ENCODE measurements around the gene PRKCA. TPM values are rescaled to one million over a fixed set of nuclear protein-coding genes. Genes with fewer than 3 reads are reported as not detected.

The PRKCA gene
- total RNA-seq, 1 experiment from 2014 or later: 4.4 TPM

DNA sequence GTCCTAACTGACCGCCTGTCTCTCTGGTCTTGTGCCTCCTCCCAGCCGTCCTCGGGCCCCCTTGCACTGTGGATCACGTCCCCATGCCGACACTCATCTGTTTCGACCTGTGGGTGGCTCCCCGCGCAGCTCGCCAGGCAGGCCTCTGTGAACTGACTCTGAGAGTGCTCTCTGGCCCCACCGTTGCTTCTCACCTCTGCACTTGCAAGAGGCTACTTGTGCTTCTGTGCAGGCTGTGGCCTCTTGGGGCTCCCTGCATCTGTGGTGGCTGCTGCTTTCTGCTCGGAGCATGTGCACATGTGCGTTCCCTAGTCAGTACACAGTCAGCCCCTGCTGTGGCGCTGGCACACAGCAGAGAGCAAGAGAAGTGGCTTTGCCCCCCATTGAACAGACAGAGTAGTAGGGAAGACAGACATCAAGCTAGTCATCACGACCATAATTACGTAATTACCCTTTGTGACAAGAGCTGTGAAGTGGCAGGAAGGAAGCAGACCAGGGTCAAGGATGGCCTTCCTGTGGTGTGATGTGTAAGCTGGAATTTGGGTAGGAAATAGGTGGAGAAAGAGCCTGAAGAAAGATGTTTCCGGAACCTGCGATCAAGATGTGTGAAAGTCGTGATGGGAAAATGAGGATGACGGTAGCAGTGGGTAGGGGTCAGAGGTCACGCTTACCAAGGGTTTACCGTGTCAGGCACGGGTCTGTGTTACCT lies 276.5 kb downstream of the PRKCA start:
- H3K27me3 ChIP-seq (ENCODE audit: low read length): no peaks in the 10 kb centered on the region
- no peak overlapping the region for H3K4me3 ChIP-seq (ENCODE audit: low read length)
- no peak overlapping the region for H3K4me2 ChIP-seq (ENCODE audit: low read depth, low read length, poor library complexity, severe bottlenecking)
- H3K79me2 ChIP-seq (ENCODE audit: low read length): no peaks in the 10 kb centered on the region
- H3K27ac ChIP-seq (ENCODE audit: low read length): no peak overlapping the region
- H2AFZ ChIP-seq (ENCODE audit: low read length): no peak overlapping the region
- no peak overlapping the region for H3K9ac ChIP-seq (ENCODE audit: low read length)
- no peaks in the 10 kb centered on the region for H3K36me3 ChIP-seq (ENCODE audit: insufficient read depth, low read length)
- H3K4me1 ChIP-seq (ENCODE audit: low read length): no peaks in the 10 kb centered on the region
- H3K9me3 ChIP-seq (ENCODE audit: low read length): no peaks in the 10 kb centered on the region
- DNase-seq: no peak
- no peaks in the 10 kb centered on the region for H4K20me1 ChIP-seq (ENCODE audit: insufficient read depth, low read depth, low read length)
- no peaks in the 10 kb centered on the region for H3K9me2 ChIP-seq (replicated peaks; ENCODE audit: insufficient read depth, low read length)

DNA sequence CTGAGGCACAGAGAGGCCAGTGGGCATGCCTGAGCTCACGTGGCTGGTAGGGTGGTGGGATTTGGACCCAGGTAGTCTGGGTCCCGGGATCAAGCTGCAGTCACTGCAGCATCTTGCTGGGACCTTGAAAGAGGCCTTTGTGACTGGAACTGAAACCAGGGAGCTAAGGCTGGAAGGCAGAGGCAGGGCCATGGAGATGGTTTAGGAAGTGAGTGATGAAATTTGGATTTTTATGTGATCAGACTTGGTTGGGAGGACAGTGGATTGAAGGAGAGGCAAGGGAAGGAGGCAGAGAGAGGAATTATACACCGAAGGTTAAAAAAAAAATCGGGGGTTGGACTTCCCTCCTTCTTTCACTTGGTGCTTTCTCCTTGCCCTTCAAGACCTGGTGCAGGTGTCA lies 277.1 kb downstream of the PRKCA start:
- H2AFZ ChIP-seq (ENCODE audit: low read length): no peak overlapping the region
- H3K27ac ChIP-seq (ENCODE audit: low read length): no peak overlapping the region
- H3K4me2 ChIP-seq (ENCODE audit: low read depth, low read length, poor library complexity, severe bottlenecking): no peak overlapping the region
- H3K4me1 ChIP-seq (ENCODE audit: low read length): no peaks in the 10 kb centered on the region
- no peaks in the 10 kb centered on the region for H4K20me1 ChIP-seq (ENCODE audit: insufficient read depth, low read depth, low read length)
- DNase-seq: no peak
- H3K4me3 ChIP-seq (ENCODE audit: low read length): no peak overlapping the region
- H3K9me2 ChIP-seq (replicated peaks; ENCODE audit: insufficient read depth, low read length): no peaks in the 10 kb centered on the region
- no peaks in the 10 kb centered on the region for H3K36me3 ChIP-seq (ENCODE audit: insufficient read depth, low read length)
- no peaks in the 10 kb centered on the region for H3K79me2 ChIP-seq (ENCODE audit: low read length)
- no peaks in the 10 kb centered on the region for H3K27me3 ChIP-seq (ENCODE audit: low read length)
- H3K9me3 ChIP-seq (ENCODE audit: low read length): no peaks in the 10 kb centered on the region
- no peak overlapping the region for H3K9ac ChIP-seq (ENCODE audit: low read length)

DNA sequence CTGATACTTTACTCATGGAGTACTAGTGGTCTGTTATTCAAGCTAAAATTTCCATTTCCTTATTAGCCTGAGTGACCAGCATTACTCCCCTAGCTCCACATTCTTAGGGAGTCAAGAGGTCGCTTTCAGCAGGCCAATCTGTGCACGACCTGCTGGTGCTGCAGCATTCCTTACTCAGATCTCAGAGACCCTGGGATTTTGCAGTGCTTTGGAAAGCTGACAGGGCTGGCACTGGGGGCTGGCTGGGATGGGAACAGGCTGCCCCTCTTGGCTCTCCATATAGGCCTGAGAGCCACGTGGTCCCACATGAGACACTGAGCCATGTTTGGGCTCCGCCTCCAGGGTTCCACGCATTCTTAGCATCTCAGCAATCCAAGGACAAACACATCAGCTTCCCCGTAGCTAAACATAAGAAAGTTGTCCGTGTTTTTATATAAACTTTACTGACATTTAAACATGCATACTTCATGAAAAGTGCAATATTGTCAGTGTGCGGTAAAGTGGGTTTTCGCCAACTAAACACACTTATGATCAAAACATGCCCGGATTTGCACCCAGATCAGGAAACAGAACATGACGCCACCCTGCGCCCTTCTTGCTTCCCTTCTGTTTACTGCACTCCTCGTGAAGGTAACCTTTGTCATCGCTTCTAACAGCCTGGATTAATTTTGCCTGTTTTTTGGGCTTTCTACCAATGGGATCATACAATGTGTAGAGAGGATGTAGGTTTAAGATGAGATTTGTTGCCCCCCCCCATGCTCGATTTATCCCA lies 278.0 kb downstream of the PRKCA start:
- no peak for DNase-seq
- Histone ChIP-seq H3K4me1 (ENCODE audit: low read length) (no peaks in the 10 kb centered on the region), H3K79me2 (ENCODE audit: low read length) (no peaks in the 10 kb centered on the region), H4K20me1 (ENCODE audit: insufficient read depth, low read depth, low read length) (no peaks in the 10 kb centered on the region), H3K4me3 (ENCODE audit: low read length) (no peak overlapping the region), H3K27ac (ENCODE audit: low read length) (no peak overlapping the region), H3K9ac (ENCODE audit: low read length) (no peak overlapping the region), H3K27me3 (ENCODE audit: low read length) (no peaks in the 10 kb centered on the region), H3K36me3 (ENCODE audit: insufficient read depth, low read length) (no peaks in the 10 kb centered on the region), H3K9me3 (ENCODE audit: low read length) (no peaks in the 10 kb centered on the region), H3K4me2 (ENCODE audit: low read depth, low read length, poor library complexity, severe bottlenecking) (no peak overlapping the region), H2AFZ (ENCODE audit: low read length) (no peak overlapping the region), H3K9me2 (replicated peaks; ENCODE audit: insufficient read depth, low read length) (no peaks in the 10 kb centered on the region)

DNA sequence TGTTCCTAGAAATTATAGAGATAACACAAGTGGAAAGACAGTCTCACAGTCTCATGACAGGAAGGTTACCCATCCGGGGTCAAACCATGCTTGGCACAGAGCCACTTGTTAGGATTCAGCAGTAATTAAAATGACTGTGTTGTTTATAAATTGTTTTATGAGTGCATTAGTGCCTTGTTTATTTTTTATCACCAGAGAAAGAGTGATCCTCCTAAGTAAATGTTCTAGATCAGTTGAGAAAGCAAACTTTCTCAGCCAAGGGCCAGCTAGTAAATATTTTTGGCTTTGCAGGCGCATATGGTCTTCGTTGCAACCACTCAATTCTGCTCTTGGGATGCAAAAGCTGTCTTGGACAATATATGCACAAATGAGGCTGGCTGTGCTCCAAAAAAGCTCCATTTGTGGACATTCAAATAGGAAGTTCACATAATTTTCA lies 278.6 kb downstream of the PRKCA start:
- no peak overlapping the region for H3K4me2 ChIP-seq (ENCODE audit: low read depth, low read length, poor library complexity, severe bottlenecking)
- no peak overlapping the region for H3K27ac ChIP-seq (ENCODE audit: low read length)
- no peaks in the 10 kb centered on the region for H4K20me1 ChIP-seq (ENCODE audit: insufficient read depth, low read depth, low read length)
- H3K27me3 ChIP-seq (ENCODE audit: low read length): no peaks in the 10 kb centered on the region
- H3K9me3 ChIP-seq (ENCODE audit: low read length): no peaks in the 10 kb centered on the region
- H3K4me3 ChIP-seq (ENCODE audit: low read length): no peak overlapping the region
- H3K36me3 ChIP-seq (ENCODE audit: insufficient read depth, low read length): no peaks in the 10 kb centered on the region
- H3K9me2 ChIP-seq (replicated peaks; ENCODE audit: insufficient read depth, low read length): no peaks in the 10 kb centered on the region
- no peaks in the 10 kb centered on the region for H3K4me1 ChIP-seq (ENCODE audit: low read length)
- DNase-seq: no peak
- H2AFZ ChIP-seq (ENCODE audit: low read length): no peak overlapping the region
- H3K79me2 ChIP-seq (ENCODE audit: low read length): no peaks in the 10 kb centered on the region
- H3K9ac ChIP-seq (ENCODE audit: low read length): no peak overlapping the region

DNA sequence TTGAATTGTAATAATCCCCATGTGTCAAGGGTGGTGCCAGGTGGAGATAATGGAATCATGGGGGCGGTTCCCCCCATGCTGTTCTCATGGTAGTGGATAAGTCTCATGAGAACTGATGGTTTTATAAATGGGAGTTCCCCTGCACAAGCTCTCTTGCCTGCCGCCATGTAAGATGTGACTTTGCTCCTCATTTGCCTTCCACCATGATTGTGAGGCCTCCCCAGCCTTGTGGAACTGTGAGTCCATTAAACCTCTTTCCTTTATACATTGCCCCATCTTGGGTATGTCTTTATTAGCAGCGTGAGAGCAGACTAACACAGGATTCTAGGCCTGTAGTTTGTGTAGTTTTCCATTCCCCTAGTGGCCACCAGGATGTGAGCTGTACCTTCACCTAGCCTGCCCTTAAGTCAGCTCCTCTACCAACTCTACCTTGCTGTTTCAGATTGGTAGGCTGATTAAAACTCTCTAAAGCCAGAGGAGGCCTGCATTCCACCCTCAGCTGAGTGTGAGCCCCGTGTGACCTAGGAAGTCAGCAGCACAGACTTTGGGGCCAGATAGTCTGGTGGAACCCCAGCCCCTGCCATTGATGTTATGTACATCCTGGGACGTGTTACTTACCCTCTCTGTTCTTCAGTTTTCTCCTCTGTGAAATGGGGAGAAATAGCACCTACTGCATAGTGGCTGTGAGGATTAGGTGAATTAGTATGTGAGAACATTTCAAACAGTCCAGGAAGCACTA lies 280.1 kb downstream of the PRKCA start:
- Histone ChIP-seq H3K79me2 (ENCODE audit: low read length) (no peaks in the 10 kb centered on the region), H3K36me3 (ENCODE audit: insufficient read depth, low read length) (no peaks in the 10 kb centered on the region), H2AFZ (ENCODE audit: low read length) (no peak overlapping the region), H3K4me3 (ENCODE audit: low read length) (no peak overlapping the region), H3K27ac (ENCODE audit: low read length) (no peak overlapping the region), H3K9ac (ENCODE audit: low read length) (no peak overlapping the region), H4K20me1 (ENCODE audit: insufficient read depth, low read depth, low read length) (no peaks in the 10 kb centered on the region), H3K4me2 (ENCODE audit: low read depth, low read length, poor library complexity, severe bottlenecking) (no peak overlapping the region), H3K9me2 (replicated peaks; ENCODE audit: insufficient read depth, low read length) (no peaks in the 10 kb centered on the region), H3K4me1 (ENCODE audit: low read length) (no peaks in the 10 kb centered on the region; the same call in 1 of the 2 replicates), H3K27me3 (ENCODE audit: low read length) (no peaks in the 10 kb centered on the region), H3K9me3 (ENCODE audit: low read length) (no peaks in the 10 kb centered on the region)
- DNase-seq: no peak

DNA sequence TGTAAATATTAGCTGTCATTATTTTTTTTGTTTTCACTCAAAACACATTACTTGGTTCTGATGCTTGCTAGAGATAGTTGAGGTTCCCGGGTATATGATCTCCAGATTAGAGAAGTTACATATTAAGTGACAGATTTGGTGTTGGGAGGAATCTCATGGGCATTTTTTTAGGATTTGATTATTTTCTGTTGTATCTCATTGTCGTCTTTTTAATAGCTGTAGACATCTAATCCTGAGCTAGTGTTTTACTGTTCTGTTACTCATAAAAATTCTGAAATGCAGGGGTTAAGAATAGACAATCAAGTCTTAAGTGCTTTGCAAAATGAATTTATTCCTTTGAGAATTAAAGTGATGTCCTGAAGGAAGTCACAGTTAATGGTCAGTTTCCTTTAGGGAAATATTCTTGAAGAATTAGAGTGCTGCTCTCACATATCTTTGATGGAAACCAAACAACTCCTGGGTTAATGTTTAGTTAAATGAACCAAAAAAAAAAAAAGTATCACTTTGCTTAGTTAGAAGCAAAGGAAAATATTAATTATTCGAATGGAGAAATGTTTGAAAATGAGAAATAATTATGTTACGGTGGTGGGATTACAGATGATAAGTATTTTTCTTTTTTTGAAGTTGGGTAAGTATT lies 280.8 kb downstream of the PRKCA start:
- Histone ChIP-seq H3K4me3 (ENCODE audit: low read length) (no peak overlapping the region), H3K9me3 (ENCODE audit: low read length) (no peaks in the 10 kb centered on the region), H3K4me1 (ENCODE audit: low read length) (peaks cover 4% of the 10 kb centered on the region), H4K20me1 (ENCODE audit: insufficient read depth, low read depth, low read length) (no peaks in the 10 kb centered on the region), H2AFZ (ENCODE audit: low read length) (no peak overlapping the region), H3K27ac (ENCODE audit: low read length) (no peak overlapping the region), H3K9ac (ENCODE audit: low read length) (no peak overlapping the region), H3K27me3 (ENCODE audit: low read length) (no peaks in the 10 kb centered on the region), H3K36me3 (ENCODE audit: insufficient read depth, low read length) (no peaks in the 10 kb centered on the region), H3K79me2 (ENCODE audit: low read length) (no peaks in the 10 kb centered on the region), H3K9me2 (replicated peaks; ENCODE audit: insufficient read depth, low read length) (no peaks in the 10 kb centered on the region), H3K4me2 (ENCODE audit: low read depth, low read length, poor library complexity, severe bottlenecking) (no peak overlapping the region)
- no peak for DNase-seq

DNA sequence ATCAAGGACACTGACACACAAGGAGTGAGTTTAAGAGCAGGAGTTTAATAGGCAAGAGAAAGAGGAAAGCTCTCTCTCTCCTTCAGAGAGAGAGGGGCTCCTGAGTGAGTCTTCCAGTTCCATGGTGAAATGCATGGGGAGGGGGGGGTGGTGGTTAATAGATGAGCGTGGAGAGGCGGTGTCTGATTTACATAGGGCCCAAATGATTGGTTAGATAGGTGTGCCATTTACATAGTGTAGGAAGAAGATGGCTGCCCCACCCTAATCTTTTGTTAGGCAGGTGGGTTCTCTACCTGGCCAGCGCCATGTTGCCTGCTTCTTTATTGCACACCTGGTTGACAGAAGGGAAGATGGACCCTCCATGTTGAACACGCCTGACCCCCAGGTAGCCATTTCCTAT lies 282.5 kb downstream of the PRKCA start:
- Histone ChIP-seq H3K27me3 (ENCODE audit: low read length) (no peaks in the 10 kb centered on the region), H2AFZ (ENCODE audit: low read length) (no peak overlapping the region), H3K9ac (ENCODE audit: low read length) (no peak overlapping the region), H4K20me1 (ENCODE audit: insufficient read depth, low read depth, low read length) (no peaks in the 10 kb centered on the region), H3K79me2 (ENCODE audit: low read length) (no peaks in the 10 kb centered on the region), H3K36me3 (ENCODE audit: insufficient read depth, low read length) (no peaks in the 10 kb centered on the region), H3K4me2 (ENCODE audit: low read depth, low read length, poor library complexity, severe bottlenecking) (no peak overlapping the region), H3K9me3 (ENCODE audit: low read length) (no peaks in the 10 kb centered on the region), H3K4me3 (ENCODE audit: low read length) (no peak overlapping the region), H3K27ac (ENCODE audit: low read length) (no peak overlapping the region), H3K9me2 (replicated peaks; ENCODE audit: insufficient read depth, low read length) (no peaks in the 10 kb centered on the region), H3K4me1 (ENCODE audit: low read length) (peaks cover 5% of the 10 kb centered on the region)
- no peak for DNase-seq

DNA sequence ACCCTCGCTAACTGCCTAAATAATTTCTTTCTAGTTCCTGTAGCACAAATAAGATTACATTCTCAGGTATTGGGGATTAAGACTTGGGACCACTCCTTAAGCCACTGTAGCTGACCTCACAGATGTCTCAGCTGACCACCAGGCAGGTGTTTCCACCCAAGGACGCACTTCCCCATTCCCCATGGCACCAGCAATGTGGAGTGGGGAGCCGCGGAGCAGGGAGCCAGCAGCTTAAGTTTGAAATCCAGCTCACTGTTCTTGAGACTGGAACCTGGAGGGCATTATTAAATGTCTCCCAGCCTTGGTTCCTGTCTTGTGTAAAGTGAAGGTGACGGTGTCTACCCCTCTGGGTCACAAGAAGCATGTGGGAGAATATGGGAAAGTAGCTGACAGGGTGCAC lies 283.1 kb downstream of the PRKCA start:
- Histone ChIP-seq H3K27me3 (ENCODE audit: low read length) (no peaks in the 10 kb centered on the region), H3K27ac (ENCODE audit: low read length) (no peak overlapping the region), H4K20me1 (ENCODE audit: insufficient read depth, low read depth, low read length) (no peaks in the 10 kb centered on the region), H3K4me1 (ENCODE audit: low read length) (peaks cover 5% of the 10 kb centered on the region), H3K4me3 (ENCODE audit: low read length) (no peak overlapping the region), H3K4me2 (ENCODE audit: low read depth, low read length, poor library complexity, severe bottlenecking) (no peak overlapping the region), H3K36me3 (ENCODE audit: insufficient read depth, low read length) (no peaks in the 10 kb centered on the region), H3K9me2 (replicated peaks; ENCODE audit: insufficient read depth, low read length) (no peaks in the 10 kb centered on the region), H3K79me2 (ENCODE audit: low read length) (no peaks in the 10 kb centered on the region), H2AFZ (ENCODE audit: low read length) (no peak overlapping the region), H3K9me3 (ENCODE audit: low read length) (no peaks in the 10 kb centered on the region), H3K9ac (ENCODE audit: low read length) (no peak overlapping the region)
- DNase-seq: no peak

All from Karpas-422 (cell line).